HL-60/S4 (cell line): ENCODE results near the gene TRAF3IP3.

Experiments
- in situ Hi-C: fragments of 300-500 bp; cut with MboI; formaldehyde crosslinking; loops from 2 replicates; pipeline ENCODE4 v1.14.3; 2022; ENCODE audit warnings: low sequenced_read_pairs

TRAF3IP3 gene

DNA sequence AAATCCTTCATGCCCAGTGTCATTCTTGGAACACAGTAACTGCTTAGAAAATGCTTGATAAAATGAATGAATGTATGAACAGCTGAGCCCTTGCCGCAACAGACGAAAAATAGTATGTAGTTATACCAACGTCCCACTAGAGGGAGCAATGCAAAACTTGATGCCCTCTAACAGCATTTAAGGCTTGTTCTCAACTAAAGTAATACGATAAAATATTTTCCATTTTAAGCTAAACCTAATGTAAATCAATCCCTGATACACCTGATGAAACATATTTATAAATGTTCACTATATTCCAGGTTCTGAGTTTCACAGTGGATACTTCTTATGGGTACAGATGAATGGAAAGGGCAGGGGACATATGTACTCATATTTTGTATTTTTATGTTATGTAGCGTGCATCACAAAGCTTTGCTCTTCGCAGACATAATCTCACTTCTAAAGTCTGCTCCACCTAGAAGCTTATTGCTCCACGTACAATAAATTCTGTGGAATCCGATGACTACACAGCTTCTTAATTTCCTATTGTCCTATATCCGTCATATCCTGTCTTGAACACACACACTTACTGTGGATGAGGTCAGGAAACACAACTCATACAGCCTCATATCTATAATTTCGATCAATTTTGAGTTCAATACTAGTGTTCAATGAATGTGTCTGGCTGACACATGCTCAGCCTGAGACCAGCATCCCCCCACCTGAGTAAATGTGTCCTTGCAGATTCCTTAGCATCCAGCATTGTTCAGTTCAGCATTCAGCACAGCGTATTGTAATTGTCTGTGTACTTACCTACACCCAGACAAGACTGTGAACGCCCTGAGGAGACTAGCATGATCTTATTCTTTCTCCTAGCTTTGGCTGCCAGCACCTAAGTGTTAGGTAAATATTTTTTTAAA, 67.5 kb downstream of the TRAF3IP3 start:
- in situ Hi-C loops: no loop called here

GRCh38 chr1:209825591-209826434, 70.0 kb downstream of the TRAF3IP3 start:
- in situ Hi-C loops: no loop called here

GRCh38 chr1:209827384-209828262, 71.8 kb downstream of the TRAF3IP3 start, which contains the start of gene UTP25:
Gene UTP25, plus strand, starts transcription at chr1:209827972. Its CDS starts 92 bp downstream, at chr1:209828064.
- in situ Hi-C loops: no loop called here

DNA sequence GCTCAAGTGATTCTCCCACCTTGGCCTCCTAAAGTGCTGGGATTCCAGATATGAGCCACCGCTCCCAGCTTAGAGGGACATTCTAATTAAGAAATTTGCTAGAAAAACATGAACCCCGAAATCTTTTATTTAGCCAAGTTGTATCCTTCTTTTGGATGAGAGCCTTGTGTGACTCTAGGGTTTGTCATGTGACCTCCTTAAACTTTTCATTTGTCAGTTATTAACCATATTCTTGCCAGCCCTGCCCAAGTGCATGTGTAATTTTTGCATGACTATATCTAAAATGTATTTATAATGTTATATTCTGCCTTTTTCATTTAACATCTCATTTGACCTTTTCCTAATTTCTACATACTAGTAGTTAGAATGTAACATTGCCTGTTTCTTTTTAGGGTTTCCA, 73.9 kb downstream of the TRAF3IP3 start:
- in situ Hi-C loops: no loop called here

DNA sequence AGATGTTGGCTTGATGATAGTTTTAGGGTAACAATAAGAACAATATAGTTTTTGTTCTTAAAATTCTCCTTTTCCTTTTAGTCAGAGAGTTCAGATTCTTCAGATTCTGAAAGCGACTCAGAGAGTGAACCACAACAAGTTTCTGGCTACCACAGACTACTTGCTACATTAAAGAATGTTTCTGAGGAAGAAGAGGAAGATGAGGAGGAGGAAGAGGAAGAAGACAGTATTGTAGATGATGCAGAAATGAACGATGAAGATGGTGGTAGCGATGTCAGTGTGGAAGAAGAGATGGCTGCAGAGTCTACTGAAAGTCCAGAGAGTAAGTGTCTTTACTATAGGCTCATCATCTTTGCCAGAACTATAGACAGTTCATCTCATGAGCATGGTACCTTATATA, 74.9 kb downstream of the TRAF3IP3 start:
- in situ Hi-C loops: no loop called here

DNA sequence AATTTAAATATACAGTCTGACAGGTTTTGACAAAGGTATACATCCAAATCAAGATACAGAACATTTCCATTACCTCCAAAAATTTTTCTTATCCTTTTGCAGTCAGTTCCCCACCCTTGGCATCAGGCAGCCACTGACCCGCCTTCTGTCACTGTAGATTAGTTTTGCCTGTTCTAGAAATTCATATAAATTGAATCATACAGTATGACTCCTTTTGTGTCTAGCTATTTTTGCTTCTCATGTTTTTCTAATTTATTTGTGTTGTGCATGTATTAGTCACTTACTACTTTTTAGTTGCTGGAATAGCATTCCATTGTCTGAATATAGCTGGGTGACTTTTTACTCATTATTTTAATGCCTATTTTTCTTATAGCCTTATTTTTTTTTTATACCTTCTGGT, 75.8 kb downstream of the TRAF3IP3 start:
- in situ Hi-C loops: no loop called here
